HFF-Myc (cell line): ENCODE measurements around the gene DMRTC2.

ENCODE experiments used
- DNase-seq: peaks from one replicate; pipeline ENCODE4 v3.0.0-alpha.2; 2011; ENCODE audit warnings: low read depth; ENCODE audit errors: extremely low read depth
- H3K4me3 ChIP-seq: replicated peaks from 2 replicates; pipeline ENCODE4 v1.5.1; 2011; ENCODE audit warnings: low read depth, mild to moderate bottlenecking, control low read depth, low read length
- CTCF ChIP-seq: IDR thresholded peaks from 2 replicates; pipeline ENCODE4 v1.5.1; 2012; ENCODE audit warnings: mild to moderate bottlenecking, low read depth, low read length, control low read depth; ENCODE audit errors: missing control alignments

DMRTC2 gene

GRCh38 chr19:41804336-41804735 is 40.5 kb upstream of the DMRTC2 start:
- DNase-seq: no peak
- no peak for TF ChIP-seq CTCF
- H3K4me3 ChIP-seq: no peak overlapping the region

- H3K4me3 ChIP-seq: no peak overlapping the region
- TF ChIP-seq CTCF: no peak
- DNase-seq: no peak
Measured at GRCh38 chr19:41807176-41807575, 37.7 kb upstream of the DMRTC2 start.

GRCh38 chr19:41808663-41809566 is 35.9 kb upstream of the DMRTC2 start:
- TF ChIP-seq CTCF: no peak

GRCh38 chr19:41810301-41810700 is 34.5 kb upstream of the DMRTC2 start:
- DNase-seq: no peak
- no peak for TF ChIP-seq CTCF
- H3K4me3 ChIP-seq: no peak overlapping the region

More at GRCh38 chr19:41808663-41809566, 35.9 kb upstream of the DMRTC2 start:
- DNase-seq: no peak
- H3K4me3 ChIP-seq: no peak overlapping the region

GRCh38 chr19:41811036-41811435 is 33.8 kb upstream of the DMRTC2 start:
- no peak for DNase-seq
- no peak for TF ChIP-seq CTCF
- H3K4me3 ChIP-seq: no peak overlapping the region

- no peak overlapping the region for H3K4me3 ChIP-seq
- TF ChIP-seq CTCF: no peak
- no peak for DNase-seq
Measured at GRCh38 chr19:41811981-41812380, 32.9 kb upstream of the DMRTC2 start.
